ENCODE data around the gene CHRFAM7A.
"Not testable (repeated sequence)": the region's sequence is repeated elsewhere in the genome, so short reads cannot be mapped to it uniquely, and the experiment has no call there.

The CHRFAM7A gene

DNA sequence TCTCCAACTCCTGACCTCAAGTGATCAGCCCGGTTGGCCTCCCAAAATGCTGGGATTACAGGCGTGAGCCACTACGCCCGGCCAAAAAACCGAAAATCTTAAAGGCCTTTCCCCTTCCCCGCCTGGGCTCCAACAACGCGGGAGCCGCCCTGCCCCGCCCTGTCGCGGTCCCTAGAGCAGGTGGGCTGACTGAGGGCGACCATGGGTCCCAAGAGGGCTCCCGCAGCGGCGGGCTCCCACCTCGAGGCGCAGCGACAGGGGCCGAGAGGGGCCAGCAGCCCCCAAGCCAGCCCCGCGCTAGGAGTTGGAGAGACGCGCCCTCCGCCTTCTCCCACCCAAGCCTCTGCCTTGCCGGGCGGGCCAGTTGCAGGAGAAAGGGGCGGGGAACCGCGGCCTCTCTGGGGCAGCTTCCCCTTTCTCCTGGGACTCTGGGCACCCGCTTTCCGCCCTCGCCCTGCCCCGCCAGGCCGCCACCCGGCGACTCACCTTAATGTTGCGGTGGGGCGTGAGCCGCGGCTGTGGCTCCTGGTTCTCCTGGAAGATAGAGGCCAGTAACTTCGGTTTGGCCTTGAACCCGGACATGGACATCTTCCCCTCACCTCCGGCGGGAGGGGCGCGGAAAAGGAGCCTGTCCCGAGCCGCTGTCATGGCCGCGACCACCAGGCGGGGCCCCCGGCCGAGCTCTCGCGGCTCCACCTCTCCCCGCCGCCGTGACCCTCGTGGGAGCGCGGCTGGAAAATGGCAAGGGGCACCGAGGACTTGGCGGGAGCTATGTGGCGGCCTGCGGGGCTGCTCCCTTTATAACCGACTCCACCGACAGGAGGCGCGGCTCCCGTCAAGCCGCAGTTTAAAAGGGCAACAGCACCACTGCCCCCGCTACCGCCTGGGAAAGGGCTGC is at the start of gene CHRFAM7A:
Gene CHRFAM7A (minus strand): TSS at position 775 of the 898 bp plus-strand sequence. CDS start 10,189 bp downstream, outside the sequence.
- not testable (repeated sequence) for DNase-seq

DNA sequence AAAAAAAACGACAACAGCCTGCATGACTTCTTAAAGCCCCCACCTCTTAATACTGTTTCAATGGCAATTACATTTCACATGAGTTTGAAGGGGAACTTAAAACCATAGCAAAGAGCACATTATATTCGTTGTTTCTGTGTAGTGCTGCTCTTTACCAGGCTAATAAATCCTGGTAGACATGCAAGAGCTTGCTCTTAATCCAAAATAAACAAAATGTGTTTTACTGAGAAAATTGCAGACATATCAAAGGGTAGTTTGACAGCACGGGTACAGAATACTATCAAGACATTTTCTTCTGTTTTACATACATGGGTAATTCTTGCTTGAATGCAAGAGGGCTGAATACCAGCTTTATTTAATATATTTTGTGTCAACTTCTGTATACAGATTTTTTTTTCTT is 45.0 kb upstream of the CHRFAM7A start:
- DNase-seq = not testable (repeated sequence)

DNA sequence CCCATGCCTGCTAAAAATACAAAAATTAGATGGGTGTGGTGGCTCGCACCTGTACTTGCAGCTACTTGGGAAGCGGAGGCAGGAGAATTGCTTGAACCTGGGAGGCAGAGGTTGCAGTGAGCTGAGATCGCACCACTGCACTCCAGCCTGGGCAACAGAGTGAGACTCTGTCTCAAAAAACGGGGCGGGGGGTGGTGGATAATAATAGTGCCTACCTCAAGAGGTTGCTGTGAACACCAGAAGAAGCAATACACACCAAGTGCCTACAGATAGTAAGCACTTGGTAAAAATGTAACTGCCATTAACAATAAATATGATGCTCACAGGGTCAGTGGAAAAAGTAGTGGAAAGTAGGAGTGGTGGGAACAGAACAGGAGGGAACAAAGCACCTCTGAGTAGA is 42.5 kb upstream of the CHRFAM7A start:
- not testable (repeated sequence) for DNase-seq

GRCh38 chr15:30420723-30421122 is 27.4 kb upstream of the CHRFAM7A start:
- DNase-seq = not testable (repeated sequence)

GRCh38 chr15:30414160-30414559 is 20.8 kb upstream of the CHRFAM7A start, which contains the start of gene GOLGA8R:
Gene GOLGA8R, minus strand, starts transcription at chr15:30414260. Its CDS starts 98 bp downstream, at chr15:30414162.
- DNase-seq = not testable (repeated sequence)

GRCh38 chr15:30407636-30408035 is 14.3 kb upstream of the CHRFAM7A start:
- DNase-seq = not testable (repeated sequence)

DNA sequence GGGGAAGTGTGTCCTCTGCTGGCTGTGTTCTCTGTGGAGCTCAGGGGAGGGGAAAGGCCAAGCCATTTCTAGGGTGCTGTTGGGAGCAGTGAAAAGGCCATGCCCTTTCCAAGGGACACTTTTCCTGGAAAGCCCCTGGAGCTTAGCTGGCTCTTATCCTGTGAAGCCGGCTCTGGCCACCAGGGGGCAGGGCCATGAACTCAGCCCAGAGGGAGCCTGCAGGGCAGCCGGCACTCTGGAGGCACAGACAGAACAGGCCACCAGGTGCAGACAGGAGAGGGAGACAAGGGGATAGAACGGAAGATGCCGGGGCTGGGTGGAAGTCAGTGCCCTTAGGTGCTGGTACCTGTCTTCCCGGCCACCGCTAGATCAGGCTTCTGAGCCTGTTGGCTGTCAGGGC is 5.6 kb upstream of the CHRFAM7A start:
- DNase-seq = peak; percentile 38

DNA sequence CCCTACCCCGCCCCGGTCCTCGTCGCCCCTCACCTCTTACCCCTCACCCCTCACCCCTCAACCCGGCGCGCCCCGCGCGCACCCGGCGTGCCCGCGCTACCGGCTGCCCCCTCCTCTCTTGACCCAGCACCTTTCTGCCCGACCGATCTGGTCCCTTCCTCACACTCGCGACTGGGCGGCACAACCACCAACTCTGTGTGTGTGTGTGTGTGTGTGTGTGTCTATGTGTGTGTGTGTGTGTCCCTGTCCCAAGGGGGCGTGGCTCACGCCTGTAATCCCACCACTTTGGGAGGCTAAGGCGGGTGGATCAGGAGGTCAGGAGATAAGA is 288 bp upstream of the CHRFAM7A start:
- not testable (repeated sequence) for DNase-seq

DNA sequence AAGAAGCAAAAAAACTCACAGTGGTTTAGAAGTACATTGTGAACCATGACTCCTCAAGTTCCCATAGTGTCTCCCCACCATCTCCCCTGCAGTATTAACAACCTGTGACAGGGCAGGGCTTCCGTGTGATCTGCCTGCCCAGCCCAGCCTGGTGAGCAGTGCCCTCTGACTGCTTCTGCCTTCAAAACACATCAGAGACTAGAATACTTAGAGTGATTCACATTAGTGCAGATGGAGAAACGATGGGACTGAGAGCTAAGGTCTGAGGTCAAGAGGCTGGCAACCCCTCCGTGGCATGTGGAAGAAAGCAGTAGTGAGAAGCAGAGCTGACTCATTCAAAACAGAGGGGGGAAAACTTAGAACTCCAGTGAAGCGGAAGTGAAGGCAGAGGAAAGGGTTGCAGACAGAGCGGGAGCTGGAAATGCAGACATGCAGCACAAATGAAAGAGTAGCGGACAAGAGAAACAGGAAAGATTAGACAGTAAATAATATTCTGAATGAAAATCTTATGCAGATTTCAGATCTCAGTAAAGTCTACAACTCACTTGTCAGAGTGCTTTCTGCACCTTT is 6.9 kb downstream of the CHRFAM7A start:
- DNase-seq = not testable (repeated sequence)

- DNase-seq = not testable (repeated sequence)
These were observed 16.3 kb downstream of the CHRFAM7A start for GRCh38 chr15:30377082-30377413.

GRCh38 chr15:30376375-30377081 is 16.8 kb downstream of the CHRFAM7A start:
- DNase-seq = not testable (repeated sequence)

- DNase-seq = not testable (repeated sequence)
These were observed 17.5 kb downstream of the CHRFAM7A start for GRCh38 chr15:30375872-30376271.

GRCh38 chr15:30374862-30375261 is 18.5 kb downstream of the CHRFAM7A start:
- DNase-seq = not testable (repeated sequence)

GRCh38 chr15:30368271-30368670 is 25.1 kb downstream of the CHRFAM7A start:
- not testable (repeated sequence) for DNase-seq

- DNase-seq = not testable (repeated sequence)
These were observed 26.1 kb downstream of the CHRFAM7A start for GRCh38 chr15:30367246-30367645.

DNA sequence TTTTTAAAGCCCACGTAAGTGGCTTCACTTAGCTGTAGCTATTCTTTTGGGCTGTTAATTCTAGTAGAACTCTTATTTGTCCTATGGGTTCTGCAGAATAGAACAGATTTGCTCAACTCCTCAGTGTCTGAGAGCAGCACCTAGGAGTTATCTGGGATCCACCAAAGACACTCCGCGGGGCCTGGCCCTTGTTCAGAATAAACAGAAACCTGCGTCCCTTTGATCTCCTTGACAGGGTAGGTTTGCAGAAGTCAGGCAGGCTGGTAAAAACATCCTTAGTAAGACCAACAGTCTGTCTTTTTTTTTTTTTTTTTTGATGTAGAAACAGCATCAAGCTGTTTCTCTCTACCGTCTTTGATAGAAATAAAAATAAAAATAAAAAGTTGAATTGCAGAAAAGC is 31.9 kb downstream of the CHRFAM7A start:
- DNase-seq = not testable (repeated sequence)

DNA sequence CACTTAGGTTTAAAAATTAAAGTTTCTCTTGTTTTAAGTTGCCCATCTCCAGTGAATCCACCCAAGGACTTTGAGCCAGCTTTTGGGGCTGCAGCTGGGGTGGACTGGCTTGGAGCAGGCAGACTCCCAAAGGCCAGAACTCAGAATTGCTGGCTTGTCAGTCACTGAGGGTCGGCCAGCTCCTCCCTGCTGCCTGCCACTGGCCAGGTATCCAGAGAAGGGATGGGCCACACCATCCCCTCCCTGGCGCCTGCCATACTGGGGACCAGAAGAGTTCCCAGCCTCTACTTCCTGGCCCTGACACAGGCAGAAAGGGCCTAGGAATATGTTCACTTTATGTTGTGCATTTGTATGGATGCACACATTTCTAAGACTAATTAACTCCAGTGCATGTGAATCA is 32.4 kb downstream of the CHRFAM7A start:
- DNase-seq = not testable (repeated sequence)

DNA sequence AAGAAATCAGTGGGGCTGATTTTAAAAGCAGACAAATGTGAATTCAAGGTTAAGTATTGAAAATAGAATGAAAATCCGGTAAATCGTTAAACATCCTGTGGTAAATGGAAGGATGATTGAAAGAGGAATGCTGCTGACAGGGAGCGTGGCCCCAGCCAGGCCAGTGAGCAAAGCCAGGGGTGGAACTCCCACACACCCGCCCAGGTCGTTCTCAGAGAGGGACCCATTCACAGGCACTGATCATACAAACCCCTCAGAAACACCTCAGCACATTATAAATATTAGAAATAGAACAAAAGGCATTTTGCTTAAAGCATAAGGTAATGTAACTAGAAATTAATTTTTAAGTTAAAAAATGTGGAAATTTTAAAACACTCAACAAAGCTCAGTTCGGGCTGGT is 38.3 kb downstream of the CHRFAM7A start:
- not testable (repeated sequence) for DNase-seq

DNA sequence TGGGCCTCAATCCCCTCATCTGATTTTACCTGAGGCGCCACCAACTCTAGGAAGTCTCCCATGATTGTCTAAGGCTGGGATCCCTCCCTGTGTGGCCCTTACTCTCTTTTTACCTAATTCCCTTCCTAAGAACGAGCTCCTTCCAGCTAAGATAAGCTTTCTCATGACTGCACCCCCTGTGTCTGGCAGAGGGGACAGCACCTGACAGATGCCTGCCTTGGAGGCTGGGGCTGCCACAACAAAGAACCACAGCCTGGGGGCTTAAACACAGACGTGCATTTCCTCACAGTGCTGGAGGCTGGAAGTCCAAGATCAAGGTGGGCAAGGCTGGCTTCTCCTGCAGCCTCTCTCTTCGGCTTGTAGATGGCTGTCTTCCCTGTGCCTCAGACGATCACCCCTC is 43.5 kb downstream of the CHRFAM7A start:
- not testable (repeated sequence) for DNase-seq

GRCh38 chr15:30336584-30336983 is 56.8 kb downstream of the CHRFAM7A start:
- DNase-seq = not testable (repeated sequence)

- DNase-seq = not testable (repeated sequence)
These were observed 59.2 kb downstream of the CHRFAM7A start for GRCh38 chr15:30334152-30334551.

- DNase-seq = not testable (repeated sequence)
These were observed 67.2 kb downstream of the CHRFAM7A start for GRCh38 chr15:30326145-30326544.

GRCh38 chr15:30321063-30321462 is 72.3 kb downstream of the CHRFAM7A start:
- DNase-seq = not testable (repeated sequence)

Measured in activated CD4-positive, alpha-beta T cell treated with anti-CD3 and anti-CD28 coated beads, Interleukin-10, Interleukin-2, amounts not matched to agents 100 ng/mL and 50 ng/mL, durations not matched to agents 16 hours and 8 hours (primary cell).